ENCODE results near the gene TNFAIP8L1.
"Not testable (repeated sequence)": the region's sequence is repeated elsewhere in the genome, so short reads cannot be mapped to it uniquely, and the experiment has no call there.

Gene TNFAIP8L1

GRCh38 chr19:4638828-4639530, at the start of gene TNFAIP8L1:
TNFAIP8L1 (plus strand) TSS chr19:4639516; CDS start chr19:4651870, 12,354 bp downstream.
- DNase-seq (ENCODE audit: low read depth in 2 of 2): peak; percentile 98 to 99

- no peak for DNase-seq (ENCODE audit: low read depth in 2 of 2)
Observed at GRCh38 chr19:4589579-4590410, 49.5 kb upstream of the TNFAIP8L1 start.

GRCh38 chr19:4590559-4590958, 48.8 kb upstream of the TNFAIP8L1 start:
- no peak for DNase-seq (ENCODE audit: low read depth in 2 of 2)

- DNase-seq (ENCODE audit: low read depth in 2 of 2): no peak
Observed at GRCh38 chr19:4591320-4591719, 48.0 kb upstream of the TNFAIP8L1 start.

GRCh38 chr19:4592445-4592844, 46.9 kb upstream of the TNFAIP8L1 start:
- DNase-seq (ENCODE audit: low read depth in 2 of 2): no peak

- DNase-seq (ENCODE audit: low read depth in 2 of 2): no peak
Observed at GRCh38 chr19:4593409-4593851, 45.9 kb upstream of the TNFAIP8L1 start.

- DNase-seq (ENCODE audit: low read depth in 2 of 2): no peak
Observed at GRCh38 chr19:4594201-4594600, 45.1 kb upstream of the TNFAIP8L1 start.

- DNase-seq (ENCODE audit: low read depth in 2 of 2): not testable (repeated sequence)
Observed at GRCh38 chr19:4595158-4595557, 44.2 kb upstream of the TNFAIP8L1 start.

- no peak for DNase-seq (ENCODE audit: low read depth in 2 of 2)
Observed at GRCh38 chr19:4596033-4596904, 43.0 kb upstream of the TNFAIP8L1 start.

- no peak for DNase-seq (ENCODE audit: low read depth in 2 of 2)
Observed at GRCh38 chr19:4597278-4597974, 41.9 kb upstream of the TNFAIP8L1 start.

GRCh38 chr19:4597975-4598671, 41.2 kb upstream of the TNFAIP8L1 start:
- DNase-seq (ENCODE audit: low read depth in 2 of 2): peak; percentile 8 to 20

- no peak for DNase-seq (ENCODE audit: low read depth in 2 of 2)
Observed at GRCh38 chr19:4598712-4599111, 40.6 kb upstream of the TNFAIP8L1 start.

GRCh38 chr19:4600082-4600481, 39.2 kb upstream of the TNFAIP8L1 start:
- no peak for DNase-seq (ENCODE audit: low read depth in 2 of 2)

- no peak for DNase-seq (ENCODE audit: low read depth in 2 of 2)
Observed at GRCh38 chr19:4600893-4601292, 38.4 kb upstream of the TNFAIP8L1 start.

- no peak for DNase-seq (ENCODE audit: low read depth in 2 of 2)
Observed at GRCh38 chr19:4602173-4602788, 37.0 kb upstream of the TNFAIP8L1 start.

GRCh38 chr19:4602915-4603314, 36.4 kb upstream of the TNFAIP8L1 start:
- no peak for DNase-seq (ENCODE audit: low read depth in 2 of 2)

GRCh38 chr19:4604912-4605311, 34.4 kb upstream of the TNFAIP8L1 start:
- no peak for DNase-seq (ENCODE audit: low read depth in 2 of 2)

GRCh38 chr19:4606181-4606580, 33.1 kb upstream of the TNFAIP8L1 start:
- DNase-seq (ENCODE audit: low read depth in 2 of 2): no peak

- DNase-seq (ENCODE audit: low read depth in 2 of 2): no peak
Observed at GRCh38 chr19:4606921-4607678, 32.2 kb upstream of the TNFAIP8L1 start.

All from stimulated activated CD8-positive, alpha-beta memory T cell treated with anti-CD3 and anti-CD28 coated beads, Interleukin-7, amount 100 ng/mL, for 1 hour (primary cell).